ENCODE measurements around the gene ENAH. TPM values are rescaled to one million over a fixed set of nuclear protein-coding genes. Genes with fewer than 3 reads are reported as not detected.
"Not testable (repeated sequence)": the region's sequence is repeated elsewhere in the genome, so short reads cannot be mapped to it uniquely, and the experiment has no call there.

The ENAH gene
- total RNA-seq, 4 donors from 2014 or later = 31.4 to 56.3 (median 45.3) TPM

GRCh38 chr1:225514671-225515081 is 138.2 kb downstream of the ENAH start:
- Histone ChIP-seq H3K9me3 (no peaks in the 10 kb centered on the region), H3K27ac (no peak overlapping the region), H3K4me3 (no peak overlapping the region), H3K36me3 (peaks cover 0 to 8% (median 0%) of the 10 kb centered on the region in 3 donors), H3K4me1 (no peaks in the 10 kb centered on the region), H3K27me3 (no peaks in the 10 kb centered on the region)
- TF ChIP-seq POLR2A (IDR thresholded peaks at IDR 0.05) (no peak), EP300 (IDR thresholded peaks at IDR 0.05) (no peak), CTCF (IDR thresholded peaks at IDR 0.05) (no peak)
- WGBS, 2 donors = 50 to 54% methylated on average over 3 of the region's 3 CpGs
- DNase-seq (ENCODE audit: low spot score in 2 of 2) = no peak

GRCh38 chr1:225513576-225513975 is 139.3 kb downstream of the ENAH start:
- not testable (repeated sequence) for H3K9me3 ChIP-seq; H3K4me1 ChIP-seq; H3K36me3 ChIP-seq; DNase-seq (ENCODE audit: low spot score in 2 of 2); H3K27ac ChIP-seq; H3K4me3 ChIP-seq; H3K27me3 ChIP-seq
- 96 to 100% methylated on average over 9 of the region's 9 CpGs for WGBS, 2 donors

GRCh38 chr1:225511828-225512381 is 141.0 kb downstream of the ENAH start:
- Histone ChIP-seq H3K4me1 (peaks cover 0 to 18% (median 4%) of the 10 kb centered on the region in 4 donors), H3K36me3 (no peaks in the 10 kb centered on the region), H3K9me3 (no peaks in the 10 kb centered on the region), H3K4me3 (no peak overlapping the region), H3K27ac (no peak overlapping the region), H3K27me3 (no peaks in the 10 kb centered on the region)
- 83 to 91% methylated on average over 4 of the region's 4 CpGs for WGBS, 2 donors
- DNase-seq (ENCODE audit: low spot score in 2 of 2) = no peak
- TF ChIP-seq EP300 (IDR thresholded peaks at IDR 0.05) (no peak), POLR2A (IDR thresholded peaks at IDR 0.05) (no peak), CTCF (IDR thresholded peaks at IDR 0.05) (no peak)

- not testable (repeated sequence) for H3K36me3 ChIP-seq; H3K9me3 ChIP-seq; DNase-seq (ENCODE audit: low spot score in 2 of 2); H3K27ac ChIP-seq; H3K27me3 ChIP-seq; H3K4me3 ChIP-seq
- H3K4me1 ChIP-seq = peaks cover 0 to 18% (median 4%) of the 10 kb centered on the region in 4 donors
- 94 to 100% methylated on average over 2 of the region's 2 CpGs for WGBS, 2 donors
Measured at GRCh38 chr1:225510740-225511139, 142.2 kb downstream of the ENAH start.

GRCh38 chr1:225509770-225510169 is 143.2 kb downstream of the ENAH start:
- H3K27ac ChIP-seq = peak overlapping the region in 1 of 4 donors; percentile 80
- H3K4me1 ChIP-seq = peaks cover 0 to 18% (median 4%) of the 10 kb centered on the region in 4 donors
- 92 to 95% methylated on average over 3 of the region's 3 CpGs for WGBS, 2 donors
- DNase-seq (ENCODE audit: low spot score in 2 of 2) = no peak
- H3K36me3 ChIP-seq = peaks cover 0 to 3% (median 0%) of the 10 kb centered on the region in 3 donors
- no peaks in the 10 kb centered on the region for H3K27me3 ChIP-seq
- no peak for TF ChIP-seq POLR2A (IDR thresholded peaks at IDR 0.05)
- no peak for TF ChIP-seq CTCF (IDR thresholded peaks at IDR 0.05)
- no peak for TF ChIP-seq EP300 (IDR thresholded peaks at IDR 0.05)
- H3K4me3 ChIP-seq = no peak overlapping the region
- no peaks in the 10 kb centered on the region for H3K9me3 ChIP-seq

- Histone ChIP-seq H3K9me3 (no peaks in the 10 kb centered on the region), H3K4me3 (no peak overlapping the region), H3K27ac (peak overlapping the region in 2 of 4 donors; percentile 56 to 80), H3K4me1 (peaks cover 0 to 18% (median 4%) of the 10 kb centered on the region in 4 donors), H3K27me3 (no peaks in the 10 kb centered on the region), H3K36me3 (peaks cover 0 to 3% (median 0%) of the 10 kb centered on the region in 3 donors)
- 92 to 93% methylated on average over 2 of the region's 2 CpGs for WGBS, 2 donors
- DNase-seq (ENCODE audit: low spot score in 2 of 2) = no peak
- TF ChIP-seq EP300 (IDR thresholded peaks at IDR 0.05) (no peak), CTCF (IDR thresholded peaks at IDR 0.05) (no peak), POLR2A (IDR thresholded peaks at IDR 0.05) (no peak)
Measured at GRCh38 chr1:225509376-225509707, 143.6 kb downstream of the ENAH start.
